Measurements from ENCODE around the gene G6PC1. TPM values are rescaled to one million over a fixed set of nuclear protein-coding genes. Genes with fewer than 3 reads are reported as not detected.

G6PC1 gene
- not detected in 2 replicates for total RNA-seq

DNA sequence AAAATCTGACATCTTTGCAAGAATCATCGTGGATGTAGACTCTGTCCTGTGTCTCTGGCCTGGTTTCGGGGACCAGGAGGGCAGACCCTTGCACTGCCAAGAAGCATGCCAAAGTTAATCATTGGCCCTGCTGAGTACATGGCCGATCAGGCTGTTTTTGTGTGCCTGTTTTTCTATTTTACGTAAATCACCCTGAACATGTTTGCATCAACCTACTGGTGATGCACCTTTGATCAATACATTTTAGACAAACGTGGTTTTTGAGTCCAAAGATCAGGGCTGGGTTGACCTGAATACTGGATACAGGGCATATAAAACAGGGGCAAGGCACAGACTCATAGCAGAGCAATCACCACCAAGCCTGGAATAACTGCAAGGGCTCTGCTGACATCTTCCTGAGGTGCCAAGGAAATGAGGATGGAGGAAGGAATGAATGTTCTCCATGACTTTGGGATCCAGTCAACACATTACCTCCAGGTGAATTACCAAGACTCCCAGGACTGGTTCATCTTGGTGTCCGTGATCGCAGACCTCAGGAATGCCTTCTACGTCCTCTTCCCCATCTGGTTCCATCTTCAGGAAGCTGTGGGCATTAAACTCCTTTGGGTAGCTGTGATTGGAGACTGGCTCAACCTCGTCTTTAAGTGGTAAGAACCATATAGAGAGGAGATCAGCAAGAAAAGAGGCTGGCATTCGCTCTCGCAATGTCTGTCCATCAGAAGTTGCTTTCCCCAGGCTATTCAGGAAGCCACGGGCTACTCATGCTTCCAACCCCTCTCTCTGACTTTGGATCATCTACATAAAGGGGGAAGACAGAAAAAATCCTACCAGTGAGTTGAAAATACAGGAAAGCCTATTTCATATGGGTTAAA lies at the start of gene G6PC1:
Gene G6PC1 (plus strand): TSS at position 340 of the 872 bp plus-strand sequence. CDS start 78 bp downstream, at position 418.

GRCh38 chr17:42850954-42851353 lies 49.6 kb upstream of the G6PC1 start, which contains the start of gene AOC3:
Gene AOC3, plus strand, starts transcription at chr17:42851199. Its CDS starts 145 bp downstream, at chr17:42851344.

Other genes with a start within 250 kb of the G6PC1 start
- gene TUBG2, start 241.5 kb upstream of the G6PC1 start, total RNA-seq: 12.2 and 12.7 TPM in 2 replicates
- 22.3 and 28.7 TPM in 2 replicates for gene PLEKHH3, start 223.8 kb upstream of the G6PC1 start, total RNA-seq
- gene CCR10, start 219.0 kb upstream of the G6PC1 start, total RNA-seq: 6.3 and 6.4 TPM in 2 replicates
- gene CNTNAP1, start 218.3 kb upstream of the G6PC1 start, total RNA-seq: 43.6 and 45.0 TPM in 2 replicates
- gene EZH1, start 155.8 kb upstream of the G6PC1 start, total RNA-seq: 25.6 and 28.1 TPM in 2 replicates
- gene RAMP2, start 139.6 kb upstream of the G6PC1 start, total RNA-seq: not detected in 2 replicates
- gene VPS25, start 127.3 kb upstream of the G6PC1 start, total RNA-seq: 53.6 and 67.3 TPM in 2 replicates
- 0.29 and 0.33 TPM in 2 replicates for gene WNK4, start 120.2 kb upstream of the G6PC1 start, total RNA-seq
- 70.1 and 80.4 TPM in 2 replicates for gene COA3, start 102.1 kb upstream of the G6PC1 start, total RNA-seq
- 0.66 TPM in 1 of 2 replicates, not detected in the other for gene CNTD1, start 101.9 kb upstream of the G6PC1 start, total RNA-seq
- gene BECN1, start 76.5 kb upstream of the G6PC1 start, total RNA-seq: 101 and 155 TPM in 2 replicates
- 76.6 and 82.2 TPM in 2 replicates for gene PSME3, start 67.4 kb upstream of the G6PC1 start, total RNA-seq
- 0.29 and 0.99 TPM in 2 replicates for gene AOC2, start 56.2 kb upstream of the G6PC1 start, total RNA-seq
- 1.3 and 1.5 TPM in 2 replicates for gene AOC3, start 49.6 kb upstream of the G6PC1 start, total RNA-seq
- gene AARSD1, start 63.7 kb downstream of the G6PC1 start, total RNA-seq: 25.5 and 28.1 TPM in 2 replicates
- gene PTGES3L, start 79.3 kb downstream of the G6PC1 start, total RNA-seq: 1.2 TPM in 1 of 2 replicates, not detected in the other
- gene RUNDC1, start 79.8 kb downstream of the G6PC1 start, total RNA-seq: 6.8 and 9.6 TPM in 2 replicates
- 1,021 and 1,034 TPM in 2 replicates for gene RPL27, start 97.6 kb downstream of the G6PC1 start, total RNA-seq
- 43.1 and 51.9 TPM in 2 replicates for gene IFI35, start 106.0 kb downstream of the G6PC1 start, total RNA-seq
- gene VAT1, start 121.6 kb downstream of the G6PC1 start, total RNA-seq: 376 and 655 TPM in 2 replicates
- 0.29 and 0.66 TPM in 2 replicates for gene RND2, start 124.4 kb downstream of the G6PC1 start, total RNA-seq
- gene BRCA1, start 224.6 kb downstream of the G6PC1 start, total RNA-seq: 7.3 and 28.9 TPM in 2 replicates